Esophagus muscularis mucosa (tissue), 3 donors: ENCODE data around the gene BTF3L4.

Experiments
- CTCF ChIP-seq, 3 experiments: fragments of 200-600 bp in 2 of 3; fragments of 450-650 bp in 1 of 3; sonication (generic) in 2 of 3; IDR thresholded peaks; one replicate each; pipeline ENCODE4 v1.5.1; 2017 to 2019; ENCODE audit warnings: antibody characterized with exemption in 3 of 3, mild to moderate bottlenecking in 2 of 3, moderate library complexity in 1 of 3
- POLR2A ChIP-seq: fragments of 450-650 bp; IDR thresholded peaks from one replicate; pipeline ENCODE4 v1.6.1; 2017; ENCODE audit warnings: antibody characterized with exemption, moderate library complexity, mild to moderate bottlenecking, low read depth

GRCh38 chr1:52055866-52056162, 281 bp upstream of the BTF3L4 start:
- peak in 1 of 3 experiments; percentile 3 for TF ChIP-seq CTCF (IDR thresholded peaks at IDR 0.05)
- TF ChIP-seq POLR2A, result no peak
